GM10266 (cell line): ENCODE measurements around the gene ZNF33A.
"Not testable (repeated sequence)": the region's sequence is repeated elsewhere in the genome, so short reads cannot be mapped to it uniquely, and the experiment has no call there.

Experiments used
- DNase-seq: peaks from one replicate; pipeline ENCODE4 v3.0.0; 2012; ENCODE audit errors: extremely low spot score
- CTCF ChIP-seq: IDR thresholded peaks from 2 replicates; pipeline ENCODE4 v1.5.1; 2012; ENCODE audit warnings: mild to moderate bottlenecking, low read depth; ENCODE audit not compliant: control insufficient read depth, insufficient read depth; ENCODE audit errors: missing control alignments

The ZNF33A gene

GRCh38 chr10:38045129-38045528 is 34.7 kb downstream of the ZNF33A start:
- DNase-seq = no peak
- no peak for TF ChIP-seq CTCF

- no peak for TF ChIP-seq CTCF
- DNase-seq = peak; percentile 3
Observed at GRCh38 chr10:38047666-38048065, 37.2 kb downstream of the ZNF33A start.

GRCh38 chr10:38050212-38050611 is 39.7 kb downstream of the ZNF33A start:
- no peak for DNase-seq
- TF ChIP-seq CTCF = no peak

- no peak for TF ChIP-seq CTCF
- DNase-seq = no peak
Observed at GRCh38 chr10:38054361-38054797, 43.9 kb downstream of the ZNF33A start.

- not testable (repeated sequence) for DNase-seq
Observed at GRCh38 chr10:38055274-38055894, 44.9 kb downstream of the ZNF33A start.

GRCh38 chr10:38069663-38070062 is 59.2 kb downstream of the ZNF33A start:
- not testable (repeated sequence) for DNase-seq

- TF ChIP-seq CTCF = no peak
- no peak for DNase-seq
Observed at GRCh38 chr10:38070501-38070900, 60.0 kb downstream of the ZNF33A start.

- DNase-seq = no peak
- TF ChIP-seq CTCF = no peak
Observed at GRCh38 chr10:38072552-38072951, 62.1 kb downstream of the ZNF33A start.
